Hepatocyte (in vitro differentiated cells): ENCODE data around the gene SLC44A5. TPM values are rescaled to one million over a fixed set of nuclear protein-coding genes. Genes with fewer than 3 reads are reported as not detected.

Experiments
- DNase-seq: peaks from one replicate; pipeline ENCODE4 v3.0.0-alpha.2; 2016; ENCODE audit warnings: low spot score
- H2AFZ ChIP-seq: fragments of 200-600 bp; sonication (generic); 2 replicates; pipeline ENCODE4 v1.6.0; 2016; ENCODE audit warnings: antibody characterized with exemption, mild to moderate bottlenecking
- H3K27ac ChIP-seq: fragments of 200-600 bp; sonication (generic); 2 replicates; pipeline ENCODE4 v1.5.1; 2016; ENCODE audit warnings: mild to moderate bottlenecking
- H3K27me3 ChIP-seq: fragments of 200-600 bp; sonication (generic); 2 replicates; pipeline ENCODE4 v1.6.1; 2016
- H3K36me3 ChIP-seq: fragments of 200-600 bp; sonication (generic); replicated peaks from 2 replicates; pipeline ENCODE4 v1.5.1; 2016; ENCODE audit warnings: low read depth; ENCODE audit not compliant: insufficient read depth
- H3K4me1 ChIP-seq: fragments of 200-600 bp; sonication (generic); 2 replicates; pipeline ENCODE4 v1.5.1; 2016; ENCODE audit warnings: mild to moderate bottlenecking, moderate library complexity; ENCODE audit not compliant: insufficient read depth
- H3K4me2 ChIP-seq: fragments of 200-600 bp; sonication (generic); 2 replicates; pipeline ENCODE4 v1.6.0; 2016
- H3K4me3 ChIP-seq: fragments of 200-600 bp; sonication (generic); 2 replicates; pipeline ENCODE4 v1.5.1; 2016; ENCODE audit warnings: mild to moderate bottlenecking
- H3K79me2 ChIP-seq: fragments of 200-600 bp; sonication (generic); 2 replicates; pipeline ENCODE4 v1.6.0; 2017; ENCODE audit warnings: mild to moderate bottlenecking
- H3K9me2 ChIP-seq: fragments of 200-600 bp; sonication (generic); replicated peaks from 2 replicates; pipeline ENCODE4 v1.6.0; 2017; ENCODE audit warnings: mild to moderate bottlenecking; ENCODE audit not compliant: insufficient read depth
- H3K9me3 ChIP-seq: fragments of 200-600 bp; sonication (generic); 2 replicates; pipeline ENCODE4 v1.5.1; 2016; ENCODE audit warnings: low read depth, mild to moderate bottlenecking
- H4K20me1 ChIP-seq: fragments of 200-600 bp; sonication (generic); 2 replicates; pipeline ENCODE4 v1.6.0; 2016; ENCODE audit warnings: mild to moderate bottlenecking; ENCODE audit not compliant: insufficient read depth, poor library complexity, severe bottlenecking
- CTCF ChIP-seq: fragments of 200-600 bp; sonication (generic); IDR thresholded peaks from 2 replicates; pipeline ENCODE4 v1.5.1; 2016; ENCODE audit warnings: antibody characterized with exemption, mild to moderate bottlenecking; ENCODE audit not compliant: poor library complexity
- EZH2 ChIP-seq: fragments of 200-600 bp; sonication (generic); IDR thresholded peaks from 2 replicates; pipeline ENCODE4 v1.6.1; 2016; ENCODE audit warnings: antibody characterized with exemption, mild to moderate bottlenecking, borderline replicate concordance
- EZH2phosphoT487 ChIP-seq: fragments of 200-600 bp; sonication (generic); IDR thresholded peaks from one replicate; pipeline ENCODE4 v1.6.1; 2018; ENCODE audit warnings: antibody characterized with exemption, mild to moderate bottlenecking, low read depth, moderate library complexity; ENCODE audit not compliant: unreplicated experiment, severe bottlenecking
- WGBS: methylation state at CpG from one replicate; pipeline ENCODE4 v1.1.6; 2016; ENCODE audit warnings: low lambda C conversion rate; ENCODE audit errors: missing lambda C conversion rate; 5-methylcytosine and 5-hydroxymethylcytosine counted together
- polyA plus RNA-seq: library from polyadenylated mRNA; unstranded; fragments of >200 nt; fragmentation: Nextera tagmentation; extraction: Ambion mirVana; gene quantifications from 2 replicates; pipeline ENCODE4 v1.2.1, GENCODE V29; 2016
- total RNA-seq: library from RNA; depleted of rRNA; stranded (reverse); fragments of >200 nt; gene quantifications from 2 replicates; pipeline ENCODE4 v1.2.3, GENCODE V29; 2014

The SLC44A5 gene
- total and polyA plus RNA-seq, 2 experiments from 2014 or later: 2.1 to 4.8 TPM

GRCh38 chr1:75425001-75425650 is 185.8 kb downstream of the SLC44A5 start:
- Histone ChIP-seq H3K79me2 (no peaks in the 10 kb centered on the region), H3K4me1 (no peaks in the 10 kb centered on the region), H2AFZ (no peak overlapping the region), H3K4me2 (no peak overlapping the region), H4K20me1 (no peaks in the 10 kb centered on the region), H3K4me3 (no peak overlapping the region), H3K9me2 (no peaks in the 10 kb centered on the region), H3K9me3 (no peaks in the 10 kb centered on the region), H3K36me3 (no peaks in the 10 kb centered on the region), H3K27ac (no peak overlapping the region), H3K27me3 (no peaks in the 10 kb centered on the region)
- TF ChIP-seq EZH2phosphoT487 (no peak), EZH2 (no peak), CTCF (no peak)
- WGBS: 91% methylated on average over 3 of the region's 3 CpGs
- DNase-seq: no peak

- no peaks in the 10 kb centered on the region for H3K27me3 ChIP-seq
- H3K4me2 ChIP-seq: no peak overlapping the region
- H3K4me1 ChIP-seq: no peaks in the 10 kb centered on the region
- no peaks in the 10 kb centered on the region for H3K79me2 ChIP-seq
- TF ChIP-seq EZH2phosphoT487 (no peak), CTCF (no peak), EZH2 (no peak)
- WGBS: 34% methylated on average over 5 of the region's 5 CpGs
- H3K27ac ChIP-seq: no peak overlapping the region
- no peaks in the 10 kb centered on the region for H3K36me3 ChIP-seq
- no peak overlapping the region for H2AFZ ChIP-seq
- no peaks in the 10 kb centered on the region for H4K20me1 ChIP-seq
- H3K4me3 ChIP-seq: no peak overlapping the region
- no peaks in the 10 kb centered on the region for H3K9me2 ChIP-seq
- no peaks in the 10 kb centered on the region for H3K9me3 ChIP-seq
- no peak for DNase-seq
Observed at GRCh38 chr1:75423616-75424015, 187.3 kb downstream of the SLC44A5 start.

GRCh38 chr1:75423136-75423535 is 187.8 kb downstream of the SLC44A5 start:
- Histone ChIP-seq H3K4me3 (no peak overlapping the region), H3K4me2 (no peak overlapping the region), H3K36me3 (no peaks in the 10 kb centered on the region), H3K9me3 (no peaks in the 10 kb centered on the region), H3K4me1 (no peaks in the 10 kb centered on the region), H4K20me1 (no peaks in the 10 kb centered on the region), H2AFZ (no peak overlapping the region), H3K79me2 (no peaks in the 10 kb centered on the region), H3K27me3 (no peaks in the 10 kb centered on the region), H3K9me2 (no peaks in the 10 kb centered on the region), H3K27ac (no peak overlapping the region)
- no peak for DNase-seq
- WGBS: 62% methylated on average over 4 of the region's 4 CpGs
- no peak for TF ChIP-seq EZH2phosphoT487
- TF ChIP-seq EZH2: no peak
- no peak for TF ChIP-seq CTCF

- no peaks in the 10 kb centered on the region for H3K27me3 ChIP-seq
- no peak for TF ChIP-seq CTCF
- TF ChIP-seq EZH2: no peak
- TF ChIP-seq EZH2phosphoT487: no peak
- WGBS: 91% methylated on average over 1 of the region's 1 CpG
Observed at GRCh38 chr1:75421371-75421770, 189.5 kb downstream of the SLC44A5 start.

More at GRCh38 chr1:75421371-75421770, 189.5 kb downstream of the SLC44A5 start:
- H3K9me3 ChIP-seq: no peaks in the 10 kb centered on the region
- H3K36me3 ChIP-seq: no peaks in the 10 kb centered on the region
- H3K4me3 ChIP-seq: no peak overlapping the region
- no peak overlapping the region for H3K27ac ChIP-seq
- no peak overlapping the region for H3K4me2 ChIP-seq
- DNase-seq: no peak
- H3K4me1 ChIP-seq: no peaks in the 10 kb centered on the region
- H3K79me2 ChIP-seq: no peaks in the 10 kb centered on the region
- H4K20me1 ChIP-seq: no peaks in the 10 kb centered on the region
- no peak overlapping the region for H2AFZ ChIP-seq
- H3K9me2 ChIP-seq: no peaks in the 10 kb centered on the region
